HL-60/S4 treated with phorbol 12-myristate 13-acetate at 8.2 ng/mL for 4 days and 3 days (cell line): ENCODE results near the gene ITGB1BP1.

Experiments
- in situ Hi-C: fragments of 300-500 bp; cut with MboI; formaldehyde crosslinking; loops from 2 replicates; pipeline ENCODE4 v1.15.0; 2022; ENCODE audit warnings: low sequenced_read_pairs

ITGB1BP1 gene

GRCh38 chr2:9380702-9381628 lies 42.4 kb downstream of the ITGB1BP1 start:
- in situ Hi-C loops = no loop called here

GRCh38 chr2:9379391-9379755 lies 44.0 kb downstream of the ITGB1BP1 start:
- in situ Hi-C loops = no loop called here

GRCh38 chr2:9378433-9379390 lies 44.6 kb downstream of the ITGB1BP1 start:
- in situ Hi-C loops = no loop called here

- in situ Hi-C loops = no loop called here
Measured at GRCh38 chr2:9377461-9378097, 45.7 kb downstream of the ITGB1BP1 start.

GRCh38 chr2:9375857-9376428 lies 47.4 kb downstream of the ITGB1BP1 start:
- in situ Hi-C loops = no loop called here

- in situ Hi-C loops = no loop called here
Measured at GRCh38 chr2:9374071-9374730, 49.1 kb downstream of the ITGB1BP1 start.

- in situ Hi-C loops = no loop called here
Measured at GRCh38 chr2:9373476-9373875, 49.9 kb downstream of the ITGB1BP1 start.

GRCh38 chr2:9373047-9373446 lies 50.3 kb downstream of the ITGB1BP1 start:
- in situ Hi-C loops = no loop called here

GRCh38 chr2:9370746-9371145 lies 52.6 kb downstream of the ITGB1BP1 start:
- in situ Hi-C loops = no loop called here

- in situ Hi-C loops = no loop called here
Measured at GRCh38 chr2:9366026-9366425, 57.3 kb downstream of the ITGB1BP1 start.

- in situ Hi-C loops = no loop called here
Measured at GRCh38 chr2:9365498-9366019, 57.8 kb downstream of the ITGB1BP1 start.

GRCh38 chr2:9364791-9365497 lies 58.4 kb downstream of the ITGB1BP1 start:
- in situ Hi-C loops = no loop called here

GRCh38 chr2:9364373-9364772 lies 59.0 kb downstream of the ITGB1BP1 start:
- in situ Hi-C loops = no loop called here

- in situ Hi-C loops = no loop called here
Measured at GRCh38 chr2:9360701-9361100, 62.6 kb downstream of the ITGB1BP1 start.

- in situ Hi-C loops = no loop called here
Measured at GRCh38 chr2:9360110-9360509, 63.2 kb downstream of the ITGB1BP1 start.

GRCh38 chr2:9359463-9359862 lies 63.9 kb downstream of the ITGB1BP1 start:
- in situ Hi-C loops = no loop called here

- in situ Hi-C loops = no loop called here
Measured at GRCh38 chr2:9358846-9359245, 64.5 kb downstream of the ITGB1BP1 start.

GRCh38 chr2:9356261-9356660 lies 67.1 kb downstream of the ITGB1BP1 start:
- in situ Hi-C loops = no loop called here

GRCh38 chr2:9355716-9356115 lies 67.6 kb downstream of the ITGB1BP1 start:
- in situ Hi-C loops = no loop called here
